Stimulated activated CD8-positive, alpha-beta memory T cell treated with anti-CD3 and anti-CD28 coated beads, Interleukin-4, amount 100 ng/mL, for 24 hours (primary cell): Measurements from ENCODE around the gene SKIC2.
"Not testable (repeated sequence)": the region's sequence is repeated elsewhere in the genome, so short reads cannot be mapped to it uniquely, and the experiment has no call there.

Experiments used
- DNase-seq: peaks from one replicate; pipeline ENCODE4 v3.0.0-alpha.2; 2020; ENCODE audit warnings: low read depth

Gene SKIC2

DNA sequence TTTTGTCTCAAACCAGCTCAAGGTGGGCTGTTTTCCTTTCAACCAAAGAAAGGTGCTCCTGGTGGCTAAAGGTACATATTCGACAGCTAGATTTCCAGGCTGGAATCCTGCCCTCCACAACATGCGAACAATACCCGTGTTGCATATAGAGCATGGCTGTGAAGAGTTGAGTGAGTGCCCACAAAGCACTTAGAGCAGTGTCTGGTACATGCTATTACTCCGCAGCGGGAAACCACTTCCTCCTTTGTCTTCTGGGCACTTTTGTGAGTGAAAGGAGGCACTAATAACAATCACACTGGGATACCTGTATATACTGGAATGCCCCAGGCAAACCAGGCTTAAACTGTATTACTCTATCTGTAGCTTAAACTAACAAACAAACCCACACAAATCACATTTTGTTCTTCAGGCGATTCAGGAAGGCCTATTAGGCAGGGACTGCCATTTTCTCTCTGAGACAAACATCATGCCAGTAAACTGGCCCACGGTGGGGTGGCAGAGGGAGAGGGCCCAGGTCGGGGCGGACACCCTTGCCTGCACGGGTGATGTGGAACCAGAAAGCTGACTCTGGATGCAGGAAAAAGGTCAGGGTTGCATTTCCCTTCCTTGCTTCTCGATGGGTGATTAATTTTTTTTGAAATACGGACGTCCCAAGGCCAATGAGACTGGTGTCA lies 46.0 kb downstream of the SKIC2 start:
- DNase-seq, result not testable (repeated sequence)

DNA sequence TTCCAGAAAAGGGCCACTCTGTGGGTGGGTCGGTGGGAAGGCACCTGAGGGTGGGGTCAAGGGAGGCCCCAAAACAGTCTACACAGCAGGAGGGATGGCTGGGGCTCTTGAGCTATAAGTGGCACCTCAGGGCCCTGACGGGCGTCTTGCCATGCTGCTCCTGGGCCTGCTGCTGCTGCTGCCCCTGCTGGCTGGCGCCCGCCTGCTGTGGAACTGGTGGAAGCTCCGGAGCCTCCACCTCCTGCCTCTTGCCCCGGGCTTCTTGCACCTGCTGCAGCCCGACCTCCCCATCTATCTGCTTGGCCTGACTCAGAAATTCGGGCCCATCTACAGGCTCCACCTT lies 46.5 kb downstream of the SKIC2 start:
- DNase-seq, result not testable (repeated sequence)

DNA sequence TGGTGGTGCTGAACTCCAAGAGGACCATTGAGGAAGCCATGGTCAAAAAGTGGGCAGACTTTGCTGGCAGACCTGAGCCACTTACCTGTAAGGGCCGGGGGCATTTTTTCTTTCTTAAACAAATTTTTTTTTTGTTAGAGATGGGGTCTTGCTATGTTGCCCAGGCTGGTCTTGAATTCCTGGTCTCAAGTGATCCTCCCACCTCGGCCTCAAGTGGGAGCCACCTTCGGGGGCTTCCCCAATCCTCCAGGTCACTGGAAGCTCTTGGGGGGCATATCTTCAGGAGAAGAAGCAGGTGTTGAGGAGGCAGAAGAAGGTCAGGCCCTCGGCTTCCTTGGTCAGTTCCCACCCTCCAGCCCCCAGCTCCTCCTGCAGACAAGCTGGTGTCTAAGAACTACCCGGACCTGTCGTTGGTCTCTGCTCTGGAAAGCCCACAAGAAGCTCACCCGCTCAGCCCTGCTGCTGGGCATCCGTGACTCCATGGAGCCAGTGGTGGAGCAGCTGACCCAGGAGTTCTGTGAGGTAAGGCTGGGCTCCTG lies 47.1 kb downstream of the SKIC2 start:
- not testable (repeated sequence) for DNase-seq

DNA sequence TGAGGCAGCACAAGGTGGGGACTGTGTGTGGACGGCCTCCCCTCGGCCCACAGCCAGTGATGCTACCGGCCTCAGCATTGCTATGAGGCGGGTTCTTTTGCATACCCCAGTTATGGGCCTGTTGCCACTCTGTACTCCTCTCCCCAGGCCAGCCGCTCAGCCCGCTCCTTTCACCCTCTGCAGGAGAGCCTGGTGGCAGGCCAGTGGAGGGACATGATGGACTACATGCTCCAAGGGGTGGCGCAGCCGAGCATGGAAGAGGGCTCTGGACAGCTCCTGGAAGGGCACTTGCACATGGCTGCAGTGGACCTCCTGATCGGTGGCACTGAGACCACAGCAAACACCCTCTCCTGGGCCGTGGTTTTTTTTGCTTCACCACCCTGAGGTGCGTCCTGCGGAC lies 48.1 kb downstream of the SKIC2 start:
- DNase-seq, result not testable (repeated sequence)

DNA sequence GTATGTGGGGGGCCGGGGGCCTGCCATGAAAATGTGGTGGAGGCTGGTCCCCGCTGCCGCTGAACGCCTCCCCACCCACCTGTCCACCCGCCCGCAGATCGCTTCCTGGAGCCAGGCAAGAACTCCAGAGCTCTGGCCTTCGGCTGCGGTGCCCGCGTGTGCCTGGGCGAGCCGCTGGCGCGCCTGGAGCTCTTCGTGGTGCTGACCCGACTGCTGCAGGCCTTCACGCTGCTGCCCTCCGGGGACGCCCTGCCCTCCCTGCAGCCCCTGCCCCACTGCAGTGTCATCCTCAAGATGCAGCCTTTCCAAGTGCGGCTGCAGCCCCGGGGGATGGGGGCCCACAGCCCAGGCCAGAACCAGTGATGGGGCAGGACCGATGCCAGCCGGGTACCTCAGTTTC lies 49.1 kb downstream of the SKIC2 start:
- not testable (repeated sequence) for DNase-seq

- DNase-seq, result not testable (repeated sequence)
Measured at GRCh38 chr6:32008616-32009015, 49.6 kb downstream of the SKIC2 start.

- not testable (repeated sequence) for DNase-seq
Measured at GRCh38 chr6:32009537-32009936, 50.6 kb downstream of the SKIC2 start.

DNA sequence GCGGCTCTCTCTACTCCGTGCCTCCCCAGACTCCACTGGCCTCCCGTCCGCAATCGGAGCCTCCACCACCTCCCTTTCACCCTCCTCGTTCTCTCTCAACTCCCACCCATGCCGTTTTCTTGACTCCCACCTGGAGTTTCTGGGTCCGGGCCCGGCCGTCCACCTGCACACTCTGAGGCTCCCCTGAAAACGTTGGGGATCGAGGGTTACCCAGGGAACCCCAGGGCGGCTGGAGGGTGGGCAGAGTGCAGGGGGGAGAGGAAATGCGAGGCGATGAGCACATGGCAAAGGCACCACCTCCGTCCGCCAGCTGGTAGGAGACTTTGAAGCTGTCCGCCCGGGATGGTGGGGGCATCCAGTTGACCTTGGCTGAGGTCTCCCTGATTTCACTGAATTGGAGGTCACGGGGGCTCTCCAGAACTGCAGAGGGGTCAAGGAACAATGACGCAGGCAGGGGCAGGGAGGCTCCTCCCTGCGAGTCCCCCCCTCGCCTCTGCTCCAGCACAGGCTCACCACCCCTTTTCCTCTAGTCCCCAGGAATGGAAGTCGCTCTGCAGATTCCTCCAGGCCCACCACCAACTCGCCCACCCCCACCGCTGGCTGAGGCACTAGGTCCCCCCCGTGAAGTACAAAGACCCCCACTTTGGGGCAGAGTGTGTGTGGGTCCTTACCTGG lies 52.0 kb downstream of the SKIC2 start:
- DNase-seq, result not testable (repeated sequence)

DNA sequence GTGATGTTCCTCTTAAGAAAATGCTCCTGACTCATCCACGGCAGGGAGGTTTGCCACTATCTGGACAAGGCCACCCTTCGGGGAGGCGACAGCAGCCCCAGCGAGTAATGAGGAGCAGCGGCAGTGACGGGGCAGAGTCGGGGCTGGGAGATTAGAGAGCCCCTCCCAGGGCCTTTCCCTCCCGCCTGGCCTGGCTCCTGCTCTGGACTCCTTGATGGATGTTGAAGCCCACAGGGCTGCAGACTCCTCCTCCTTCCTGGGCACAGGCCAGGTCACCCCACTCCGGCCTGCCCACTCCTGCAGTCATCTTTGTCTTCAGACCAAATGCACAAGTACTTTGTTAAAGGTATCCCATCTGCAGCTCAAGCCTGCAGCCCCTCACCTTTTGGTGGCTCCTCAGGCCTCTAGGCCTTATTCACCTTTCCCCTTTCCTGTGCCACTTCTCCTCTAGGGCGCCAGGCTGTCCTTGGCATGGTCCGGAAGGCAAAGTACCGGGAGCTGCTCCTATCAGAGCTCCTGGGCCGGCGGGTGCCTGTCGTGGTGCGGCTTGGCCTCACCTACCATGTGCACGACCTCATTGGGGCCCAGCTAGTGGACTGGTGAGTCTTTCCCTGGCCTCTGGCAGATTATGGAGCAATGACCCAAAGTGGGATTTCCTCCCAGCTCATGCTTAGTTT lies 54.1 kb downstream of the SKIC2 start:
- not testable (repeated sequence) for DNase-seq

DNA sequence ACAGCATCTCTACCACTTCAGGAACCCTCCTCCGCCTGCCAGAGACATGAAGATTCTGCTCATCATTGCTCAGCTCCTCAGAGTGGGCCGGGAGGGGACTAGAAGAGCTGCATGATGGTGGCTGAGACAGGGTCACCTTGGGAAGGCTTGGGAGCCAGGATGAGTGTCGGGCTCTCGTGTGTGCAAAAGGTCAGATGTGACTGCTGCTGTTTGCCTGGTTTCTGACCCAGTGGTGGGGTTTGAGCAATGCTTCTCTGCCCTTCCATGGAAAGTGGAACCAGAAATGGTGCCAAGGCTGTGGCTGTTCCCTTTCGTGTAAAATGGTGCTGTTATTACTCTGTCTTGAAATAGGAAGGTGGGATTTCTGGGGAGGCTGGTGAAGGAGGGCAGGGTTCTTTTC lies 54.8 kb downstream of the SKIC2 start:
- not testable (repeated sequence) for DNase-seq

- DNase-seq, result not testable (repeated sequence)
Measured at GRCh38 chr6:32014547-32014946, 55.6 kb downstream of the SKIC2 start, which contains the start of gene C4B. TSS of gene C4B (plus strand) at chr6:32014795. CDS start at chr6:32014846, 51 bp downstream.
